Neural progenitor cell (in vitro differentiated cells): ENCODE measurements around the gene EVI5L. TPM values are rescaled to one million over a fixed set of nuclear protein-coding genes. Genes with fewer than 3 reads are reported as not detected.

Source experiments
- DNase-seq: peaks from one replicate; pipeline ENCODE4 v3.0.0-alpha.2; 2016; ENCODE audit warnings: low spot score
- H2AFZ ChIP-seq: fragments of 200-600 bp; sonication (generic); replicated peaks from 2 replicates; pipeline ENCODE4 v1.6.1; 2016; ENCODE audit warnings: antibody characterized with exemption
- H3F3A ChIP-seq: fragments of 200-600 bp; sonication (generic); 2 replicates; pipeline ENCODE4 v1.6.1; 2016; ENCODE audit warnings: antibody characterized with exemption, low read depth
- H3K27ac ChIP-seq: fragments of 200-600 bp; sonication (generic); 2 replicates; pipeline ENCODE4 v1.5.1; 2016; ENCODE audit warnings: mild to moderate bottlenecking
- H3K27me3 ChIP-seq: fragments of 200-600 bp; sonication (generic); 2 replicates; pipeline ENCODE4 v1.6.1; 2016; ENCODE audit warnings: mild to moderate bottlenecking, moderate library complexity
- H3K36me3 ChIP-seq: fragments of 200-600 bp; sonication (generic); 2 replicates; pipeline ENCODE4 v1.5.1; 2016
- H3K4me1 ChIP-seq: fragments of 200-600 bp; sonication (generic); 2 replicates; pipeline ENCODE4 v1.6.1; 2016; ENCODE audit warnings: mixed run types
- H3K4me2 ChIP-seq: fragments of 200-600 bp; sonication (generic); 2 replicates; pipeline ENCODE4 v1.6.1; 2016
- H3K4me3 ChIP-seq: fragments of 200-600 bp; sonication (generic); 2 replicates; pipeline ENCODE4 v1.5.1; 2016
- H3K79me2 ChIP-seq: fragments of 200-600 bp; sonication (generic); 2 replicates; pipeline ENCODE4 v1.6.1; 2016; ENCODE audit warnings: low read depth
- H3K9ac ChIP-seq: fragments of 200-600 bp; sonication (generic); 2 replicates; pipeline ENCODE4 v1.6.1; 2016
- H3K9me3 ChIP-seq: fragments of 200-600 bp; sonication (generic); 2 replicates; pipeline ENCODE4 v1.5.1; 2016; ENCODE audit warnings: low read depth
- H4K20me1 ChIP-seq: fragments of 200-600 bp; sonication (generic); 2 replicates; pipeline ENCODE4 v1.6.1; 2016; ENCODE audit warnings: low read depth
- H3K27ac Mint-ChIP-seq: 3 replicates; pipeline ENCODE4 v1.8.0; 2021; ENCODE audit warnings: mixed read lengths
- H3K27me3 Mint-ChIP-seq: 2 replicates; pipeline ENCODE4 v1.8.0; 2022; ENCODE audit warnings: low read depth, mild to moderate bottlenecking, inconsistent platforms, moderate library complexity, mixed read lengths; ENCODE audit not compliant: insufficient read depth
- H3K36me3 Mint-ChIP-seq: 3 replicates; pipeline ENCODE4 v1.8.0; 2021; ENCODE audit warnings: mixed read lengths
- H3K4me1 Mint-ChIP-seq: 3 replicates; pipeline ENCODE4 v1.8.0; 2021; ENCODE audit warnings: mixed read lengths
- H3K4me3 Mint-ChIP-seq: 3 replicates; pipeline ENCODE4 v1.8.0; 2021; ENCODE audit warnings: mild to moderate bottlenecking, moderate library complexity, mixed read lengths
- H3K9me3 Mint-ChIP-seq: 3 replicates; pipeline ENCODE4 v1.8.0; 2020; ENCODE audit warnings: mixed read lengths
- EZH2 ChIP-seq: fragments of 200-600 bp; sonication (generic); IDR thresholded peaks from 2 replicates; pipeline ENCODE4 v1.6.1; 2017; ENCODE audit warnings: antibody characterized with exemption, mild to moderate bottlenecking, moderate library complexity
- EZH2phosphoT487 ChIP-seq: fragments of 200-600 bp; sonication (generic); IDR thresholded peaks from 2 replicates; pipeline ENCODE4 v1.6.1; 2017; ENCODE audit warnings: antibody characterized with exemption
- total RNA-seq: library from RNA; depleted of rRNA; stranded (reverse); fragments of >200 nt; gene quantifications from 2 replicates; pipeline ENCODE4 v1.2.3, GENCODE V29; 2015; ENCODE audit warnings: low replicate concordance
- TF ChIP-seq, protein P1 (sequence below): fragments of 200-600 bp; sonication (generic); IDR thresholded peaks from 2 replicates; pipeline ENCODE4 v1.5.1; 2017; ENCODE audit warnings: antibody characterized with exemption, mild to moderate bottlenecking

EVI5L gene
- total RNA-seq, 1 donor from 2014 or later = 4.1 TPM

DNA sequence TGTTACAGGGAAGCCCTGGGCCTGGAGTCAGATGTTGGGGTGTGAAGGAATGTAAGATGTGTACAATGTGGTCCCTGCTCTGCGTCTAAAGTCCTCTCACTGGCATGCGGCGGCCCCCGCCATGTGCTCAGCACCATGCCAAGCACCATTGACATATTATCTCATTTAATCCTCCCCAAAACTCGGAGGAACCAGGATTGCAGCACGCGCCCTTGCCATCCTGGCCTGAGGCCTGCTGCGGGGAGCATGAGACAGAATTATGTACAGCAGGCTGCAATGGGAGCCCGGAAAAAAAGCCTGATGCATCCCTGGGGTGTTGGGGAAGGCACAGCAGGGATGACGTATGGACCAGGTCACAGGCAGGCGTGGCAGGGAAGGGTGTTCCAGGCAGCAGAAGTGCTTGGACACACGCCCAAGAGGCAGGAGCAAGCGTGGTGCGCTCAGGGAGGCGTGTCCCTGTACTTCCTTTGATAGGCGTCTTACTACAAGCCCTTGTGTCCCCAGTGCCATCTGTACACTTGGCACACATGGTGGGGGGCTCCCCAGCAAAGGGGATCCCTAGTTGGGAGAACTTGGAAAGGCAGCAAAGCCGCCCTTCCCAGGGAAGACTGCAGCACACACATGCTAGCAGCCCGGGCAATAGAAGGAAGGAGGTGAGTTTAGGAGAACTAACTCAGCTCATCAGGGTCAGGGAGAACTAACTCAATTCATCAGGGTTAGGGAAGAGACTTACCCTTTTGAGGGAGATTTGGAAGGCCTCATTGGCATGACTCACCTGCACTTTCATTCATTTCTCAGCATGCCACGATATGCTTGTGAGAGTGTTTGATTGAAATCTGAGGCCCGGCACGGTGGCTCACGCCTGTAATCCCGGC is 3.4 kb downstream of the EVI5L start:
- Histone ChIP-seq H3K4me3 (no peak overlapping the region), H3K79me2 (no peaks in the 10 kb centered on the region), H3K9ac (no peak overlapping the region), H3K4me2 (no peak overlapping the region), H3F3A (no peaks in the 10 kb centered on the region), H3K9me3 (no peaks in the 10 kb centered on the region), H3K27ac (no peak overlapping the region), H2AFZ (no peak overlapping the region), H3K36me3 (no peaks in the 10 kb centered on the region), H3K4me1 (no peaks in the 10 kb centered on the region), H4K20me1 (peaks cover 5% of the 10 kb centered on the region), H3K27me3 (peaks cover 7% of the 10 kb centered on the region)
- H3K9me3 Mint-ChIP-seq = no peaks in the 10 kb centered on the region
- no peak overlapping the region for H3K27ac Mint-ChIP-seq
- peaks cover 10% of the 10 kb centered on the region for H3K27me3 Mint-ChIP-seq
- H3K4me1 Mint-ChIP-seq = peaks cover 18% of the 10 kb centered on the region
- TF ChIP-seq, protein P1, sequence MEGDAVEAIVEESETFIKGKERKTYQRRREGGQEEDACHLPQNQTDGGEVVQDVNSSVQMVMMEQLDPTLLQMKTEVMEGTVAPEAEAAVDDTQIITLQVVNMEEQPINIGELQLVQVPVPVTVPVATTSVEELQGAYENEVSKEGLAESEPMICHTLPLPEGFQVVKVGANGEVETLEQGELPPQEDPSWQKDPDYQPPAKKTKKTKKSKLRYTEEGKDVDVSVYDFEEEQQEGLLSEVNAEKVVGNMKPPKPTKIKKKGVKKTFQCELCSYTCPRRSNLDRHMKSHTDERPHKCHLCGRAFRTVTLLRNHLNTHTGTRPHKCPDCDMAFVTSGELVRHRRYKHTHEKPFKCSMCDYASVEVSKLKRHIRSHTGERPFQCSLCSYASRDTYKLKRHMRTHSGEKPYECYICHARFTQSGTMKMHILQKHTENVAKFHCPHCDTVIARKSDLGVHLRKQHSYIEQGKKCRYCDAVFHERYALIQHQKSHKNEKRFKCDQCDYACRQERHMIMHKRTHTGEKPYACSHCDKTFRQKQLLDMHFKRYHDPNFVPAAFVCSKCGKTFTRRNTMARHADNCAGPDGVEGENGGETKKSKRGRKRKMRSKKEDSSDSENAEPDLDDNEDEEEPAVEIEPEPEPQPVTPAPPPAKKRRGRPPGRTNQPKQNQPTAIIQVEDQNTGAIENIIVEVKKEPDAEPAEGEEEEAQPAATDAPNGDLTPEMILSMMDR = no peak
- TF ChIP-seq EZH2 = no peak
- H3K36me3 Mint-ChIP-seq = no peaks in the 10 kb centered on the region
- peak overlapping the region; percentile 24 for H3K4me3 Mint-ChIP-seq
- DNase-seq = no peak

DNA sequence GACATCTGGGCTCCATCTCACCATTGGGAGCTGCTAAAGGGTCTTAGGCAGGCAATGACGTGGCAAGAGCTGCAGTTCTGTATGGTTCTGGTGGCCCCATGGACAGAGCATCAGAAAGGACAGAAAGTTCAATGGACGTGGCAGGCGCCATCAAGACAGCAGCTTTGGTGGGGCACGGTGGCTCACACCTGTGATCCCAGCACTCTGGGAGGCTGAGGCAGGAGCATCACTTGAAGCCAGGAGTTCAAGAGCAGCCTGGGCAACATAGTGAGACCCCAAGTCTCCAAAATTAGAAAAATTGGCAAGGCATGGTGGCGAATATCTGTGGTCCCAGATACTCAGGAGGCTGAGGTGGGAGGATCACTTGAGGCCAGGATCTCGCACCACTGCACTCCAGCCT is 9.5 kb downstream of the EVI5L start:
- Mint-ChIP-seq H3K4me1 (no peaks in the 10 kb centered on the region), H3K4me3 (no peak overlapping the region), H3K36me3 (no peaks in the 10 kb centered on the region), H3K27ac (no peak overlapping the region), H3K27me3 (peaks cover 3% of the 10 kb centered on the region), H3K9me3 (no peaks in the 10 kb centered on the region)
- no peaks in the 10 kb centered on the region for H4K20me1 ChIP-seq
- H3K9ac ChIP-seq = no peak overlapping the region
- H3K27me3 ChIP-seq = no peaks in the 10 kb centered on the region
- no peaks in the 10 kb centered on the region for H3K36me3 ChIP-seq
- DNase-seq = no peak
- TF ChIP-seq, protein P1 = no peak
- TF ChIP-seq EZH2phosphoT487 = no peak
- TF ChIP-seq EZH2 = no peak
- H3K9me3 ChIP-seq = no peaks in the 10 kb centered on the region
- peaks cover 15% of the 10 kb centered on the region for H3F3A ChIP-seq
- no peak overlapping the region for H2AFZ ChIP-seq
- no peak overlapping the region for H3K4me3 ChIP-seq
- no peak overlapping the region for H3K4me2 ChIP-seq
- no peaks in the 10 kb centered on the region for H3K79me2 ChIP-seq
- H3K27ac ChIP-seq = no peak overlapping the region
- no peaks in the 10 kb centered on the region for H3K4me1 ChIP-seq

DNA sequence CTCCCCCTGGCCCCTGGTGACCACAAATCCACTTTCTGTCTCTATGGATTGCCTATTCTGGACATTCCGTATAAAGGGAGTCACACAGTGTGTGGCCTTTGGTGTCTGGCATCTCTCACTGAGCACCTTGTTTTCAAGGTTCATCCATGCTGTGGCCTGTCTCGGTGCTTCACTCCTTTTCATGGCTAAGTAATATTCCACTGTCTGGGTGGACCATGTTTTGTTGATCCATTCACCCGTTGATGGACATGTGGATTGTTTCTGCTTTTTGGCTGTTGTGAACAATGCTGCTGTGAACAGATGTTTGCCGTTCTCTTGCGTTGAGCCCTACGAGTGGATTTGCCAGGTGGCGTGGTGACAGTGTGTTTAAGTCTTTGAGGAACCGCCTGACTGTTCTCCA is 10.6 kb downstream of the EVI5L start:
- TF ChIP-seq, protein P1 = no peak
- H3K36me3 Mint-ChIP-seq = no peaks in the 10 kb centered on the region
- Histone ChIP-seq H3K4me1 (no peaks in the 10 kb centered on the region), H3F3A (peaks cover 15% of the 10 kb centered on the region), H3K79me2 (no peaks in the 10 kb centered on the region), H3K4me3 (no peak overlapping the region), H3K4me2 (no peak overlapping the region), H2AFZ (no peak overlapping the region), H3K27ac (no peak overlapping the region), H3K9ac (no peak overlapping the region), H3K9me3 (no peaks in the 10 kb centered on the region), H3K27me3 (no peaks in the 10 kb centered on the region), H4K20me1 (no peaks in the 10 kb centered on the region), H3K36me3 (no peaks in the 10 kb centered on the region)
- no peak for DNase-seq
- H3K4me3 Mint-ChIP-seq = no peak overlapping the region
- H3K27ac Mint-ChIP-seq = no peak overlapping the region
- peaks cover 3% of the 10 kb centered on the region for H3K27me3 Mint-ChIP-seq
- no peaks in the 10 kb centered on the region for H3K9me3 Mint-ChIP-seq
- H3K4me1 Mint-ChIP-seq = no peaks in the 10 kb centered on the region
